AG08395 (cell line): ENCODE results near the gene PCAT6.
A peak's percentile ranks its signal among the peaks of the same experiment; 100 is the strongest.
"Not testable (repeated sequence)": the region's sequence is repeated elsewhere in the genome, so short reads cannot be mapped to it uniquely, and the experiment has no call there.

Experiments
- DNase-seq: peaks from one replicate; pipeline ENCODE4 v3.0.0; 2012; ENCODE audit warnings: mixed read lengths, low spot score

PCAT6 gene

GRCh38 chr1:202810615-202811295, at the start of gene PCAT6:
TSS of gene PCAT6 (plus strand) at chr1:202810954.
- DNase-seq = peak; percentile 96

GRCh38 chr1:202762019-202762418, 48.7 kb upstream of the PCAT6 start:
- DNase-seq = no peak

GRCh38 chr1:202765721-202766120, 45.0 kb upstream of the PCAT6 start:
- no peak for DNase-seq

- no peak for DNase-seq
These were observed 40.6 kb upstream of the PCAT6 start for GRCh38 chr1:202770135-202770534.

GRCh38 chr1:202781180-202781579, 29.6 kb upstream of the PCAT6 start:
- no peak for DNase-seq

- no peak for DNase-seq
These were observed 23.9 kb upstream of the PCAT6 start for GRCh38 chr1:202786804-202787203.

GRCh38 chr1:202788800-202789199, 22.0 kb upstream of the PCAT6 start:
- DNase-seq = no peak

GRCh38 chr1:202791077-202791747, 19.5 kb upstream of the PCAT6 start:
- no peak for DNase-seq

GRCh38 chr1:202794051-202794740, 16.6 kb upstream of the PCAT6 start:
- DNase-seq = no peak

GRCh38 chr1:202794931-202795330, 15.8 kb upstream of the PCAT6 start:
- not testable (repeated sequence) for DNase-seq

GRCh38 chr1:202796670-202797069, 14.1 kb upstream of the PCAT6 start:
- DNase-seq = no peak

GRCh38 chr1:202798260-202798659, 12.5 kb upstream of the PCAT6 start:
- no peak for DNase-seq

GRCh38 chr1:202798792-202799331, 11.9 kb upstream of the PCAT6 start:
- no peak for DNase-seq

GRCh38 chr1:202800742-202801141, 10.0 kb upstream of the PCAT6 start:
- no peak for DNase-seq

- no peak for DNase-seq
These were observed 9.6 kb upstream of the PCAT6 start for GRCh38 chr1:202801175-202801574.

- no peak for DNase-seq
These were observed 8.7 kb upstream of the PCAT6 start for GRCh38 chr1:202802034-202802433.

- DNase-seq = no peak
These were observed 7.5 kb upstream of the PCAT6 start for GRCh38 chr1:202802998-202803932.

GRCh38 chr1:202804126-202804525, 6.6 kb upstream of the PCAT6 start:
- DNase-seq = no peak

- no peak for DNase-seq
These were observed 4.6 kb upstream of the PCAT6 start for GRCh38 chr1:202805886-202806844.

- no peak for DNase-seq
These were observed 3.8 kb upstream of the PCAT6 start for GRCh38 chr1:202806845-202807450.
